Osteoblast (primary cell): Measurements from ENCODE around the gene SSR2. TPM values are rescaled to one million over a fixed set of nuclear protein-coding genes. Genes with fewer than 3 reads are reported as not detected.

Source experiments
- DNase-seq: peaks from one replicate; pipeline ENCODE4 v3.0.0; 2011; ENCODE audit warnings: low spot score, mixed read lengths; ENCODE audit not compliant: insufficient read length; ENCODE audit errors: missing footprints
- H2AFZ ChIP-seq: 2 replicates; pipeline ENCODE4 v1.6.0; 2011; ENCODE audit warnings: mild to moderate bottlenecking, low read length
- H3K27ac ChIP-seq: 2 replicates; pipeline ENCODE4 v1.5.1; 2011; ENCODE audit warnings: mild to moderate bottlenecking, low read depth, low read length, moderate library complexity
- H3K27me3 ChIP-seq: 2 replicates; pipeline ENCODE4 v1.6.0; 2012; ENCODE audit warnings: mild to moderate bottlenecking, control low read depth, inconsistent platforms, low read length, moderate library complexity; ENCODE audit not compliant: insufficient read depth
- H3K36me3 ChIP-seq: 2 replicates; pipeline ENCODE4 v1.5.1; 2011; ENCODE audit warnings: mild to moderate bottlenecking, low read length, control low read depth, moderate library complexity; ENCODE audit not compliant: insufficient read depth
- H3K4me1 ChIP-seq: 2 replicates; pipeline ENCODE4 v1.5.1; 2011; ENCODE audit warnings: mild to moderate bottlenecking, low read length, control low read depth, moderate library complexity; ENCODE audit not compliant: insufficient read depth
- H3K4me2 ChIP-seq: 2 replicates; pipeline ENCODE4 v1.6.0; 2011; ENCODE audit warnings: mild to moderate bottlenecking, low read length; ENCODE audit not compliant: insufficient read depth
- H3K4me3 ChIP-seq: fragments of 200-600 bp; sonication (generic); 3 replicates; pipeline ENCODE4 v1.5.1; 2012; ENCODE audit warnings: mild to moderate bottlenecking, low read length, inconsistent platforms; ENCODE audit not compliant: insufficient read depth
- H3K79me2 ChIP-seq: 2 replicates; pipeline ENCODE4 v1.6.0; 2012; ENCODE audit warnings: mild to moderate bottlenecking, low read length, control low read depth, inconsistent platforms; ENCODE audit not compliant: insufficient read depth
- H3K9me3 ChIP-seq: 2 replicates; pipeline ENCODE4 v1.5.1; 2011; ENCODE audit warnings: low read depth, low read length, control low read depth
- H4K20me1 ChIP-seq: 2 replicates; pipeline ENCODE4 v1.6.0; 2012; ENCODE audit warnings: mild to moderate bottlenecking, low read length, control low read depth; ENCODE audit not compliant: insufficient read depth
- total RNA-seq: library from RNA; depleted of rRNA; stranded (reverse); fragments of >200 nt; gene quantifications from 2 replicates; pipeline ENCODE4 v1.2.3, GENCODE V29; 2012
- TF ChIP-seq, protein P1 (sequence below): IDR thresholded peaks from 2 replicates; pipeline ENCODE4 v1.5.1; 2011; ENCODE audit warnings: mild to moderate bottlenecking, low read depth, low read length, moderate library complexity; ENCODE audit errors: extremely low read depth

SSR2 gene
- total RNA-seq, 1 donor, result 415 TPM

DNA sequence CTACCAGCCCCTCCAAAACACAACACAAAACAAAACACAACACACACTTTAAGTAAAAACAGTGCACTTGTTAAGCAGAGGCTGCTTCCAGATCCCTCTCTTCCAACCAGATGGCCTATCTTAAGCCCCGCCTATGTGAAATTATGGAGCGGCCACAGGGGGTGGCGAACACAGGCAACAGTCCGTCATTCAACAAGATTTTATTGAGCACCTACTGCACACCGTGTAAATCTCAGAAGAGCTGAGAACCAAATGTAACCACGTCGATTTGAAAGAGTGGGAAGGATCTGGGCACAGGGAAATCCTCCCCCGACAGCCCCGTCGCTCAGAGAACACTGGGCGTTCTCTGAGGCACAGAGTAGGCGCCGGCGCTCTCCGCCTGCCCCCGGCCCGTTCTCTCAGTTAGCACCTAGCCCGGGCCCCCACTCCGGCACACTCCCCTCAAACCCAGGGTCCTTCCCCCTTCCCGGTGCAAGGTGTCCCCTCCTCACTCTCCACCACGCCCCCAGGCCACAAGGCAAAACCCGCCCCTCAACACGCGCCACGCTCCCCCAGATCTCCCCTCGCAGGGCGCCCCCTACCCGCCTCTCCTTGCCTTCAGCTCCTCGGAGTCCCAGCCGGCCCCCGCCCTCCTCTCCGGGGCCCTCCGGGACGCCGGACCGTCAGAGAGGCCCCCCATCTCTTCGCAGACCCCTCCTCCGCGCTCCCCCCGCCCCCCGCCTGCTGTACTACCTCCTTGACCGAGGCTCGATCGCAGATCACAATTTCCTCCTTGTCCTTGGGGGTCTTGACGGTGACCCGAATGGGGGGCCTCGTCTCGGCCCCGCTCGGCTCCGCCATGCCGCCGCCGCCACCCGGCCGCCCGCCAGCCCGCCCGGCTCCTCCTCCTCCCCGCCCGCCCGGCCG is 32.4 kb upstream of the SSR2 start:
- peaks cover 10% of the 10 kb centered on the region for H4K20me1 ChIP-seq
- H3K4me3 ChIP-seq, result peak overlapping the region; percentile 78
- peaks cover 19% of the 10 kb centered on the region for H3K4me1 ChIP-seq
- peak; percentile 96 for DNase-seq
- peak overlapping the region; percentile 75 for H2AFZ ChIP-seq
- H3K36me3 ChIP-seq, result peaks cover 27% of the 10 kb centered on the region
- peak overlapping the region; percentile 24 for H3K27ac ChIP-seq
- no peaks in the 10 kb centered on the region for H3K9me3 ChIP-seq
- no peaks in the 10 kb centered on the region for H3K27me3 ChIP-seq
- H3K79me2 ChIP-seq, result peaks cover 33% of the 10 kb centered on the region
- H3K4me2 ChIP-seq, result peak overlapping the region; percentile 78
- TF ChIP-seq, protein P1, sequence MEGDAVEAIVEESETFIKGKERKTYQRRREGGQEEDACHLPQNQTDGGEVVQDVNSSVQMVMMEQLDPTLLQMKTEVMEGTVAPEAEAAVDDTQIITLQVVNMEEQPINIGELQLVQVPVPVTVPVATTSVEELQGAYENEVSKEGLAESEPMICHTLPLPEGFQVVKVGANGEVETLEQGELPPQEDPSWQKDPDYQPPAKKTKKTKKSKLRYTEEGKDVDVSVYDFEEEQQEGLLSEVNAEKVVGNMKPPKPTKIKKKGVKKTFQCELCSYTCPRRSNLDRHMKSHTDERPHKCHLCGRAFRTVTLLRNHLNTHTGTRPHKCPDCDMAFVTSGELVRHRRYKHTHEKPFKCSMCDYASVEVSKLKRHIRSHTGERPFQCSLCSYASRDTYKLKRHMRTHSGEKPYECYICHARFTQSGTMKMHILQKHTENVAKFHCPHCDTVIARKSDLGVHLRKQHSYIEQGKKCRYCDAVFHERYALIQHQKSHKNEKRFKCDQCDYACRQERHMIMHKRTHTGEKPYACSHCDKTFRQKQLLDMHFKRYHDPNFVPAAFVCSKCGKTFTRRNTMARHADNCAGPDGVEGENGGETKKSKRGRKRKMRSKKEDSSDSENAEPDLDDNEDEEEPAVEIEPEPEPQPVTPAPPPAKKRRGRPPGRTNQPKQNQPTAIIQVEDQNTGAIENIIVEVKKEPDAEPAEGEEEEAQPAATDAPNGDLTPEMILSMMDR, result no peak

DNA sequence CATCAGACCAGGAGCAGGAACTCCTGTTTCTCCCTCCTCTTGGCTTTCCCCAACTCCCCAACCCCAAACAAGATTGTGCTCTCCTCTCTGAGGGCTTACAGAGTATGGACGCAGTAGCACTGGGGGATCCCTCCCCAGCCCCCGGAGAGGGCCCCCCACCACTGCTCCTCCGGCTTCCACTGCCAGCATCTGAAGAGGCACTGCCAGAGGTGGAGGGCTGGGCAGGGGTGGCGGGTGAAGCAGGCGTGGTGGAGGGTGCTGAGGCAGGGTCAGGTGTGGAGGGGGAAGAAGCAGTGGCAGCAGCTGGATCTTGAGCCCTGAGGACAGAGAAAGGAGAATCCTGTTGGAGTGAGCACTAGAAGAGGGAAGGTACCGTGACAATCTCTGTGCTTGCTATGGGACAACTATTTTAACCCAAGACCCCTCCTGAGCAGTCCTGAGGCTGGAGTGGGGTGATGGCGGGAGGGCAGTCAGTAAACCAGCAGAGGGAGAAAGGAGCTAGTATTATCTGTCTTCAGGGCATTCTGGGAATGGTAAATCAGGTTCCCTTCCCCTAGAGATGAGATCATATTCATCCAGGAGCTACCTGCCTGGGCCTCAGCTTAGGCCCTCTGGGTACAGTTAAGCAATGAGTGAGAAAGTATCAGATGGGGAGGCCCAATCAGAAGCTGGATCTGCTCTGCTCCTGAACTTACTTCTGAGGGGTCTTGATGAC is 30.4 kb upstream of the SSR2 start:
- Histone ChIP-seq H3K4me3 (no peak overlapping the region), H3K9me3 (no peaks in the 10 kb centered on the region), H3K79me2 (peaks cover 33% of the 10 kb centered on the region), H3K36me3 (peaks cover 30% of the 10 kb centered on the region), H3K27me3 (no peaks in the 10 kb centered on the region), H4K20me1 (peaks cover 10% of the 10 kb centered on the region), H2AFZ (no peak overlapping the region), H3K27ac (no peak overlapping the region), H3K4me2 (no peak overlapping the region), H3K4me1 (peaks cover 19% of the 10 kb centered on the region)
- DNase-seq, result peak; percentile 9
- TF ChIP-seq, protein P1, result no peak

DNA sequence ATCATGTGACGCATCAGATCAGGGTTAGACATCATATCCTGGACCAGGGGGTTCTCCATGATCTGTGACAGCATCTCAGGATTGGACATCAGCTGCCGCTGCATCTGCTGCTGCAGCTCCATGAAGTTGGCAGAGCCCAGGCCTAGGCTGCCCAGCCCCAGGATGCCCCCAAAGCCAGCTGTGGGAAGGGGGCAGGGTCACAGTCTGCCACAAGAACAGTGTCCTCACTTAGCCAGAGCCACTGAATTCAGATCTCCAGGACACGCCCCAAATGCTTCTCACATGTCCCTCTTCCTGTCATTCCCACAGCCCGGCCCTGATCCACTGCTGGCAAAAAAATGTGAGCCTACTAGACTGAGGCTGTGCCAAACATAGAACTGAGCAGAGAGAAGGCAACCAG is 29.6 kb upstream of the SSR2 start:
- H3K4me3 ChIP-seq, result no peak overlapping the region
- H4K20me1 ChIP-seq, result peaks cover 10% of the 10 kb centered on the region
- H3K9me3 ChIP-seq, result no peaks in the 10 kb centered on the region
- H3K27me3 ChIP-seq, result no peaks in the 10 kb centered on the region
- TF ChIP-seq, protein P1, result no peak
- H2AFZ ChIP-seq, result no peak overlapping the region
- H3K4me1 ChIP-seq, result peaks cover 14% of the 10 kb centered on the region
- DNase-seq, result peak; percentile 81
- H3K4me2 ChIP-seq, result no peak overlapping the region
- H3K79me2 ChIP-seq, result peaks cover 26% of the 10 kb centered on the region
- H3K27ac ChIP-seq, result no peak overlapping the region
- H3K36me3 ChIP-seq, result peaks cover 30% of the 10 kb centered on the region
